CD4-positive, alpha-beta T cell (primary cell): ENCODE results near the gene ADGRA3. TPM values are rescaled to one million over a fixed set of nuclear protein-coding genes. Genes with fewer than 3 reads are reported as not detected.

Source experiments
- ATAC-seq: fragments of 200-7000 bp; cut with Tn5 transposase; one replicate; pipeline ENCODE4 v1.10.0; 2022; ENCODE audit warnings: mild to moderate bottlenecking; ENCODE audit not compliant: poor library complexity
- CTCF ChIA-PET: fragments of 350-600 bp; sonication (Branson Sonifier 250); formaldehyde crosslinking; loops from one replicate; lab custom pipeline; 2021; ENCODE audit warnings: antibody characterized with exemption, inconsistent platforms; lab: Charles Lee
- POLR2A ChIA-PET: fragments of 350-600 bp; sonication (Branson Sonifier 250); formaldehyde crosslinking; loops from one replicate; lab custom pipeline; 2021; ENCODE audit warnings: antibody characterized with exemption, inconsistent platforms; lab: Charles Lee
- DNase-seq, 14 experiments: peaks; one replicate each; pipeline ENCODE4 v3.0.0-alpha.2; 2013 to 2020; ENCODE audit warnings: mixed read lengths in 2 of 14
- H3K27ac ChIP-seq, 2 donors: one replicate each; pipeline versions ENCODE4 v1.5.1 to v1.7.0; 2013; ENCODE audit warnings: low read length in 2 of 2, low read depth in 1 of 2, mild to moderate bottlenecking in 1 of 2
- H3K27me3 ChIP-seq, 2 experiments: 1 replicate in 1 of 2; 2 replicates in 1 of 2; pipeline versions ENCODE4 v1.6.1 to v1.7.0; 2013; ENCODE audit warnings: low read length in 2 of 2, control low read depth in 1 of 2, mild to moderate bottlenecking in 1 of 2, moderate library complexity in 1 of 2; ENCODE audit not compliant: insufficient read depth in 2 of 2, control insufficient read depth in 1 of 2
- H3K36me3 ChIP-seq: one replicate; pipeline ENCODE4 v1.6.1; 2013; ENCODE audit warnings: low read length, control low read depth; ENCODE audit not compliant: insufficient read depth
- H3K4me1 ChIP-seq: one replicate; pipeline ENCODE4 v1.6.1; 2013; ENCODE audit warnings: low read length, control low read depth; ENCODE audit not compliant: insufficient read depth
- H3K4me3 ChIP-seq: one replicate; pipeline ENCODE4 v1.5.1; 2013; ENCODE audit warnings: mild to moderate bottlenecking, low read length, moderate library complexity
- H3K9me3 ChIP-seq, 2 experiments: 1 replicate in 1 of 2; 2 replicates in 1 of 2; pipeline versions ENCODE4 v1.6.1 to v1.7.0; 2013; ENCODE audit warnings: low read length in 2 of 2, mild to moderate bottlenecking in 2 of 2, control low read depth in 1 of 2, moderate library complexity in 1 of 2; ENCODE audit not compliant: control insufficient read depth in 1 of 2, insufficient read depth in 1 of 2
- H3K27ac Mint-ChIP-seq: one replicate; pipeline ENCODE4 v1.8.0; 2020; ENCODE audit warnings: mixed read lengths
- H3K27me3 Mint-ChIP-seq: one replicate; pipeline ENCODE4 v1.8.0; 2021; ENCODE audit warnings: mixed read lengths
- H3K36me3 Mint-ChIP-seq: one replicate; pipeline ENCODE4 v1.8.0; 2021; ENCODE audit warnings: low read depth, mixed read lengths
- H3K4me1 Mint-ChIP-seq: one replicate; pipeline ENCODE4 v1.8.0; 2021; ENCODE audit warnings: low read depth, mixed read lengths
- H3K4me3 Mint-ChIP-seq: one replicate; pipeline ENCODE4 v1.8.0; 2020; ENCODE audit warnings: mild to moderate bottlenecking, mixed read lengths
- H3K9me3 Mint-ChIP-seq: one replicate; pipeline ENCODE4 v1.8.0; 2020; ENCODE audit warnings: mixed read lengths
- intact Hi-C, 2 experiments: fragments of 100-400 bp; cut with DNase I in 1 of 2; cut with micrococcal nuclease in 1 of 2; formaldehyde crosslinking; loops; one replicate each; pipeline versions ENCODE4 v1.15.1 to v1.9.0; 2023 to 2025; cut with DNase I, micrococcal nuclease
- total RNA-seq, 174 experiments: library from RNA in 2 of 174; stranded (reverse) in 2 of 174; gene quantifications; one replicate each; pipeline ENCODE4 v1.2.3 and lab custom pipeline; 2021 to 2026
- TF ChIP-seq, protein P1 (sequence below): fragments of 200-600 bp; IDR thresholded peaks from one replicate; pipeline ENCODE4 v1.8.0; 2022; ENCODE audit warnings: antibody characterized with exemption, mild to moderate bottlenecking

Gene ADGRA3
- total RNA-seq, 2 experiments from 2014 or later, result 2.2 to 3.1 TPM

DNA sequence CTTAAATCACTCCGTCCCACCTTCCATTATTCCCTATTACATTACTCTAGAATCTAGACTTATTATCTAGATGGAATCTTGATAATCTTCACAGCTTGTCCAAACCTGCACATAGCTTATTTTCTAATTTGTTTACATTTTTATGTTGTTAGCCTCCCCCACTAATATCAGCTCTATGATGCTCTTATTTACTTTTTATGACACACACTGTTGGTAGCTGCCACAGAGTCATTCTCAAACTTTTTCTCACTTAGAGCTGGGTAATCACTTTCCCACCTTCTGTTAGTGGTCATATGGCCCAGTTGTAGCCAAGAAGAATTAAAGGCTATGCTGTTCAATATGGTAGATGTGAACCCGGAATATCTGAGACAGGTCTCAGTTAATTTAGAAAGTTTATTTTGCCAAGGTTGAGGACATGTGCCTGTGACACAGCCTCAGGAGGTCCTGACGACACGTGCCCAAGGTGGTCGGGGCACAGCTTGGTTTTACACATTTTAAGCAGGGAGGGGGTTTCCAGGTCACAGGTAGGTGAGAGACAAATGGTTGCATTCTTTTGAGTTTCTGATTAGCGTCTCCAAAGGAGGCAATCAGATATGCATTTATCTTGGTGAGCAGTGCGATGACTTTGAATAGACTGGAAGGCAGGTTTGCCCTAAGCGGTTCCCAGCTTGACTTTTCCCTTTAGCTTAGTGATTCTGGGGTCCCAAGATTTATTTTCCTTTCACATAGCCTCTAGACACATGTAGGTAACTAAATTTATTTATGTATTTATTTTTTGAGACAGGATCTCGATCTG lies 7.0 kb upstream of the ADGRA3 start:
- Mint-ChIP-seq H3K4me3 (no peak overlapping the region), H3K9me3 (no peaks in the 10 kb centered on the region), H3K27ac (no peak overlapping the region), H3K4me1 (no peaks in the 10 kb centered on the region), H3K27me3 (no peaks in the 10 kb centered on the region), H3K36me3 (no peaks in the 10 kb centered on the region)
- no peak overlapping the region for H3K4me3 ChIP-seq
- TF ChIP-seq, protein P1, sequence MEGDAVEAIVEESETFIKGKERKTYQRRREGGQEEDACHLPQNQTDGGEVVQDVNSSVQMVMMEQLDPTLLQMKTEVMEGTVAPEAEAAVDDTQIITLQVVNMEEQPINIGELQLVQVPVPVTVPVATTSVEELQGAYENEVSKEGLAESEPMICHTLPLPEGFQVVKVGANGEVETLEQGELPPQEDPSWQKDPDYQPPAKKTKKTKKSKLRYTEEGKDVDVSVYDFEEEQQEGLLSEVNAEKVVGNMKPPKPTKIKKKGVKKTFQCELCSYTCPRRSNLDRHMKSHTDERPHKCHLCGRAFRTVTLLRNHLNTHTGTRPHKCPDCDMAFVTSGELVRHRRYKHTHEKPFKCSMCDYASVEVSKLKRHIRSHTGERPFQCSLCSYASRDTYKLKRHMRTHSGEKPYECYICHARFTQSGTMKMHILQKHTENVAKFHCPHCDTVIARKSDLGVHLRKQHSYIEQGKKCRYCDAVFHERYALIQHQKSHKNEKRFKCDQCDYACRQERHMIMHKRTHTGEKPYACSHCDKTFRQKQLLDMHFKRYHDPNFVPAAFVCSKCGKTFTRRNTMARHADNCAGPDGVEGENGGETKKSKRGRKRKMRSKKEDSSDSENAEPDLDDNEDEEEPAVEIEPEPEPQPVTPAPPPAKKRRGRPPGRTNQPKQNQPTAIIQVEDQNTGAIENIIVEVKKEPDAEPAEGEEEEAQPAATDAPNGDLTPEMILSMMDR, result no peak
- H3K27me3 ChIP-seq, result no peaks in the 10 kb centered on the region
- intact Hi-C loops, result no loop called here
- DNase-seq (no peak), ATAC-seq (no peak)
- ChIA-PET CTCF (no interaction called here), POLR2A (no interaction called here)
- no peaks in the 10 kb centered on the region for H3K36me3 ChIP-seq
- peaks cover 0 to 6% of the 10 kb centered on the region in 2 experiments for H3K9me3 ChIP-seq
- no peak overlapping the region for H3K27ac ChIP-seq
- H3K4me1 ChIP-seq, result no peaks in the 10 kb centered on the region

DNA sequence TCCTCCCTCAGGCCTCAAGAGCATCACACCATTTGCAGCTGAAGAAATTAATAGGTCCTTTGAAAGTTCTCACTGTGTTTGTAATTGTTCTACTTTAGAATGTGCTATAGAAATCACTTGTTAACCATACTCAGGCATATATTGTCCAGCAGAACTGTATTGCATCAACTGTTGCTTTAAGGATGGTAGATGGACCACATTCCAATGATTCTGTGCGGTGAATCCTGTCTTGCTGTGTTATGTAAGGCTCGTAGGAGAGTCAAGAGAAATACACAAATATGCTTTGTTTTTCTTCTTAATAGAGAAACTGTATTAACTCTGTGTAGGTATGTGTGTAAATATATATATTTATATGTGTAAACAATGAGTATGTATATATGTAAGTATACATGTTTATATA lies 6.3 kb upstream of the ADGRA3 start:
- Mint-ChIP-seq H3K27me3 (peaks cover 3% of the 10 kb centered on the region), H3K4me3 (no peak overlapping the region), H3K36me3 (no peaks in the 10 kb centered on the region), H3K4me1 (no peaks in the 10 kb centered on the region), H3K27ac (no peak overlapping the region), H3K9me3 (no peaks in the 10 kb centered on the region)
- Histone ChIP-seq H3K9me3 (peaks cover 0 to 6% of the 10 kb centered on the region in 2 experiments), H3K4me1 (no peaks in the 10 kb centered on the region), H3K36me3 (no peaks in the 10 kb centered on the region), H3K4me3 (no peak overlapping the region), H3K27ac (no peak overlapping the region), H3K27me3 (no peaks in the 10 kb centered on the region)
- intact Hi-C loops, result no loop called here
- ChIA-PET POLR2A (no interaction called here), CTCF (no interaction called here)
- TF ChIP-seq, protein P1, result no peak
- ATAC-seq (no peak), DNase-seq (no peak)

DNA sequence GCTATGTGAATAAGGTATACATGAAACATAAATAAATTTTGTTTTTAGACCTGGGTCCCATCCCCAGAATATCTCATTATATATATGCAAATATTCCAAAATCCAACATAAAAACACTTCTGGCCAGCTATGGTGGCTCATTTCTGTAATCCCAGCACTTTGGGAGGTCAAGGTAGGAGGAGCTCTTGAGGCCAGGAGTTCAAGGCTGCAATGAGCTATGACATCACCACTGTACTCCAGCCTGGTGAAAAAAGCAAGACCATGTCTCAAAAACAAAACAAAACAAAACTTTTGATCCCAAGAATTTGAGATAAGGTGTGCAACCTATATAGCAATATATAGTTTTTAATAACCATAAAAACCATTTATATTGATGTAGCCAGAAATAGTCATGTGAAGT lies 5.4 kb upstream of the ADGRA3 start:
- H3K9me3 ChIP-seq, result peaks cover 0 to 8% of the 10 kb centered on the region in 2 experiments
- H3K27me3 ChIP-seq, result no peaks in the 10 kb centered on the region
- Mint-ChIP-seq H3K27me3 (peaks cover 13% of the 10 kb centered on the region), H3K9me3 (no peaks in the 10 kb centered on the region), H3K4me1 (no peaks in the 10 kb centered on the region), H3K27ac (no peak overlapping the region), H3K36me3 (no peaks in the 10 kb centered on the region), H3K4me3 (no peak overlapping the region)
- intact Hi-C loops, result no loop called here
- TF ChIP-seq, protein P1, result no peak
- no peaks in the 10 kb centered on the region for H3K36me3 ChIP-seq
- ATAC-seq, result no peak
- no peaks in the 10 kb centered on the region for H3K4me1 ChIP-seq
- ChIA-PET CTCF (no interaction called here), POLR2A (no interaction called here)
- H3K27ac ChIP-seq, result no peak overlapping the region
- no peak overlapping the region for H3K4me3 ChIP-seq
- no peak for DNase-seq
